Neural progenitor cell (in vitro differentiated cells): ENCODE results near the gene MZT2B. TPM values are rescaled to one million over a fixed set of nuclear protein-coding genes. Genes with fewer than 3 reads are reported as not detected.

Source experiments
- DNase-seq: peaks from one replicate; pipeline ENCODE4 v3.0.0-alpha.2; 2016; ENCODE audit warnings: low spot score
- H2AFZ ChIP-seq: fragments of 200-600 bp; sonication (generic); replicated peaks from 2 replicates; pipeline ENCODE4 v1.6.1; 2016; ENCODE audit warnings: antibody characterized with exemption
- H3F3A ChIP-seq: fragments of 200-600 bp; sonication (generic); 2 replicates; pipeline ENCODE4 v1.6.1; 2016; ENCODE audit warnings: antibody characterized with exemption, low read depth
- H3K27ac ChIP-seq: fragments of 200-600 bp; sonication (generic); 2 replicates; pipeline ENCODE4 v1.5.1; 2016; ENCODE audit warnings: mild to moderate bottlenecking
- H3K27me3 ChIP-seq: fragments of 200-600 bp; sonication (generic); 2 replicates; pipeline ENCODE4 v1.6.1; 2016; ENCODE audit warnings: mild to moderate bottlenecking, moderate library complexity
- H3K36me3 ChIP-seq: fragments of 200-600 bp; sonication (generic); 2 replicates; pipeline ENCODE4 v1.5.1; 2016
- H3K4me1 ChIP-seq: fragments of 200-600 bp; sonication (generic); 2 replicates; pipeline ENCODE4 v1.6.1; 2016; ENCODE audit warnings: mixed run types
- H3K4me2 ChIP-seq: fragments of 200-600 bp; sonication (generic); 2 replicates; pipeline ENCODE4 v1.6.1; 2016
- H3K4me3 ChIP-seq: fragments of 200-600 bp; sonication (generic); 2 replicates; pipeline ENCODE4 v1.5.1; 2016
- H3K79me2 ChIP-seq: fragments of 200-600 bp; sonication (generic); 2 replicates; pipeline ENCODE4 v1.6.1; 2016; ENCODE audit warnings: low read depth
- H3K9ac ChIP-seq: fragments of 200-600 bp; sonication (generic); 2 replicates; pipeline ENCODE4 v1.6.1; 2016
- H3K9me3 ChIP-seq: fragments of 200-600 bp; sonication (generic); 2 replicates; pipeline ENCODE4 v1.5.1; 2016; ENCODE audit warnings: low read depth
- H4K20me1 ChIP-seq: fragments of 200-600 bp; sonication (generic); 2 replicates; pipeline ENCODE4 v1.6.1; 2016; ENCODE audit warnings: low read depth
- H3K27ac Mint-ChIP-seq: 3 replicates; pipeline ENCODE4 v1.8.0; 2021; ENCODE audit warnings: mixed read lengths
- H3K27me3 Mint-ChIP-seq: 2 replicates; pipeline ENCODE4 v1.8.0; 2022; ENCODE audit warnings: low read depth, mild to moderate bottlenecking, inconsistent platforms, moderate library complexity, mixed read lengths; ENCODE audit not compliant: insufficient read depth
- H3K36me3 Mint-ChIP-seq: 3 replicates; pipeline ENCODE4 v1.8.0; 2021; ENCODE audit warnings: mixed read lengths
- H3K4me1 Mint-ChIP-seq: 3 replicates; pipeline ENCODE4 v1.8.0; 2021; ENCODE audit warnings: mixed read lengths
- H3K4me3 Mint-ChIP-seq: 3 replicates; pipeline ENCODE4 v1.8.0; 2021; ENCODE audit warnings: mild to moderate bottlenecking, moderate library complexity, mixed read lengths
- H3K9me3 Mint-ChIP-seq: 3 replicates; pipeline ENCODE4 v1.8.0; 2020; ENCODE audit warnings: mixed read lengths
- CTCF ChIP-seq: fragments of 200-600 bp; sonication (generic); IDR thresholded peaks from 2 replicates; pipeline ENCODE4 v1.5.1; 2017; ENCODE audit warnings: antibody characterized with exemption, mild to moderate bottlenecking
- EZH2 ChIP-seq: fragments of 200-600 bp; sonication (generic); IDR thresholded peaks from 2 replicates; pipeline ENCODE4 v1.6.1; 2017; ENCODE audit warnings: antibody characterized with exemption, mild to moderate bottlenecking, moderate library complexity
- EZH2phosphoT487 ChIP-seq: fragments of 200-600 bp; sonication (generic); IDR thresholded peaks from 2 replicates; pipeline ENCODE4 v1.6.1; 2017; ENCODE audit warnings: antibody characterized with exemption
- total RNA-seq: library from RNA; depleted of rRNA; stranded (reverse); fragments of >200 nt; gene quantifications from 2 replicates; pipeline ENCODE4 v1.2.3, GENCODE V29; 2015; ENCODE audit warnings: low replicate concordance

The MZT2B gene
- total RNA-seq, 1 donor from 2014 or later, result 21.4 TPM

- Histone ChIP-seq H3K9me3 (no peaks in the 10 kb centered on the region), H3K4me1 (peaks cover 20% of the 10 kb centered on the region), H3K27me3 (no peaks in the 10 kb centered on the region), H3F3A (peaks cover 12% of the 10 kb centered on the region), H3K4me2 (peak overlapping the region; percentile 83), H3K9ac (no peak overlapping the region), H4K20me1 (no peaks in the 10 kb centered on the region), H3K79me2 (peaks cover 34% of the 10 kb centered on the region), H3K36me3 (no peaks in the 10 kb centered on the region), H2AFZ (no peak overlapping the region), H3K27ac (no peak overlapping the region), H3K4me3 (peak overlapping the region; percentile 93)
- H3K36me3 Mint-ChIP-seq, result peaks cover 2% of the 10 kb centered on the region
- TF ChIP-seq EZH2, result no peak
- no peak for TF ChIP-seq CTCF
- no peak for TF ChIP-seq EZH2phosphoT487
- no peaks in the 10 kb centered on the region for H3K9me3 Mint-ChIP-seq
- peaks cover 4% of the 10 kb centered on the region for H3K27me3 Mint-ChIP-seq
- peak; percentile 60 for DNase-seq
- H3K4me3 Mint-ChIP-seq, result peak overlapping the region; percentile 82
- H3K4me1 Mint-ChIP-seq, result peaks cover 17% of the 10 kb centered on the region
- peak overlapping the region; percentile 84 for H3K27ac Mint-ChIP-seq
These were observed 1.7 kb downstream of the MZT2B start for GRCh38 chr2:130183512-130184373.

GRCh38 chr2:130185436-130185835, 3.4 kb downstream of the MZT2B start:
- Histone ChIP-seq H3K4me2 (no peak overlapping the region), H3K36me3 (no peaks in the 10 kb centered on the region), H3F3A (peaks cover 12% of the 10 kb centered on the region), H2AFZ (no peak overlapping the region), H3K27ac (no peak overlapping the region), H3K4me1 (peaks cover 16% of the 10 kb centered on the region), H3K27me3 (no peaks in the 10 kb centered on the region), H3K9ac (no peak overlapping the region), H3K4me3 (no peak overlapping the region), H3K79me2 (peaks cover 17% of the 10 kb centered on the region), H4K20me1 (no peaks in the 10 kb centered on the region), H3K9me3 (no peaks in the 10 kb centered on the region)
- peaks cover 2% of the 10 kb centered on the region for H3K36me3 Mint-ChIP-seq
- peaks cover 4% of the 10 kb centered on the region for H3K27me3 Mint-ChIP-seq
- peak overlapping the region; percentile 85 for H3K27ac Mint-ChIP-seq
- H3K4me3 Mint-ChIP-seq, result no peak overlapping the region
- H3K4me1 Mint-ChIP-seq, result peaks cover 17% of the 10 kb centered on the region
- DNase-seq, result no peak
- TF ChIP-seq EZH2phosphoT487 (no peak), EZH2 (no peak), CTCF (no peak)
- no peaks in the 10 kb centered on the region for H3K9me3 Mint-ChIP-seq

GRCh38 chr2:130185896-130186295, 3.8 kb downstream of the MZT2B start:
- H3K27ac Mint-ChIP-seq, result no peak overlapping the region
- H3K9me3 ChIP-seq, result no peaks in the 10 kb centered on the region
- H3K9me3 Mint-ChIP-seq, result no peaks in the 10 kb centered on the region
- H3K27ac ChIP-seq, result no peak overlapping the region
- H3K4me1 ChIP-seq, result peaks cover 14% of the 10 kb centered on the region
- H3K4me2 ChIP-seq, result no peak overlapping the region
- H3K27me3 ChIP-seq, result no peaks in the 10 kb centered on the region
- TF ChIP-seq EZH2phosphoT487 (no peak), CTCF (no peak), EZH2 (no peak)
- H3K4me3 Mint-ChIP-seq, result peak overlapping the region; percentile 41
- peaks cover 13% of the 10 kb centered on the region for H3K79me2 ChIP-seq
- no peaks in the 10 kb centered on the region for H4K20me1 ChIP-seq
- no peaks in the 10 kb centered on the region for H3K36me3 ChIP-seq
- H3K27me3 Mint-ChIP-seq, result peaks cover 2% of the 10 kb centered on the region
- peaks cover 15% of the 10 kb centered on the region for H3K4me1 Mint-ChIP-seq
- H3K36me3 Mint-ChIP-seq, result no peaks in the 10 kb centered on the region
- H2AFZ ChIP-seq, result no peak overlapping the region
- H3F3A ChIP-seq, result peaks cover 12% of the 10 kb centered on the region
- no peak for DNase-seq
- no peak overlapping the region for H3K4me3 ChIP-seq
- no peak overlapping the region for H3K9ac ChIP-seq
